BE2C (cell line): Measurements from ENCODE around the gene ADAMTS12.

Source experiments
- DNase-seq: peaks from one replicate; pipeline ENCODE4 v3.0.0-alpha.2; 2020
- H3K27me3 ChIP-seq: fragments of 250-450 bp; sonication (Bioruptor Pico); 2 replicates; pipeline ENCODE4 v1.5.1; 2020; ENCODE audit warnings: mild to moderate bottlenecking
- H3K36me3 ChIP-seq: fragments of 250-450 bp; sonication (Bioruptor Pico); 2 replicates; pipeline ENCODE4 v1.5.1; 2020; ENCODE audit warnings: mild to moderate bottlenecking
- H3K4me1 ChIP-seq: fragments of 250-450 bp; sonication (Bioruptor Pico); 2 replicates; pipeline ENCODE4 v1.5.1; 2020
- H3K4me3 ChIP-seq: 2 replicates; pipeline ENCODE4 v1.5.1; 2011; ENCODE audit warnings: low read depth, low read length
- H3K9me3 ChIP-seq: fragments of 250-450 bp; sonication (Bioruptor Pico); 2 replicates; pipeline ENCODE4 v1.5.1; 2020
- TF ChIP-seq, protein P1 (sequence below): IDR thresholded peaks from 2 replicates; pipeline ENCODE4 v1.5.1; 2012; ENCODE audit warnings: mild to moderate bottlenecking, low read depth, low read length

Gene ADAMTS12

DNA sequence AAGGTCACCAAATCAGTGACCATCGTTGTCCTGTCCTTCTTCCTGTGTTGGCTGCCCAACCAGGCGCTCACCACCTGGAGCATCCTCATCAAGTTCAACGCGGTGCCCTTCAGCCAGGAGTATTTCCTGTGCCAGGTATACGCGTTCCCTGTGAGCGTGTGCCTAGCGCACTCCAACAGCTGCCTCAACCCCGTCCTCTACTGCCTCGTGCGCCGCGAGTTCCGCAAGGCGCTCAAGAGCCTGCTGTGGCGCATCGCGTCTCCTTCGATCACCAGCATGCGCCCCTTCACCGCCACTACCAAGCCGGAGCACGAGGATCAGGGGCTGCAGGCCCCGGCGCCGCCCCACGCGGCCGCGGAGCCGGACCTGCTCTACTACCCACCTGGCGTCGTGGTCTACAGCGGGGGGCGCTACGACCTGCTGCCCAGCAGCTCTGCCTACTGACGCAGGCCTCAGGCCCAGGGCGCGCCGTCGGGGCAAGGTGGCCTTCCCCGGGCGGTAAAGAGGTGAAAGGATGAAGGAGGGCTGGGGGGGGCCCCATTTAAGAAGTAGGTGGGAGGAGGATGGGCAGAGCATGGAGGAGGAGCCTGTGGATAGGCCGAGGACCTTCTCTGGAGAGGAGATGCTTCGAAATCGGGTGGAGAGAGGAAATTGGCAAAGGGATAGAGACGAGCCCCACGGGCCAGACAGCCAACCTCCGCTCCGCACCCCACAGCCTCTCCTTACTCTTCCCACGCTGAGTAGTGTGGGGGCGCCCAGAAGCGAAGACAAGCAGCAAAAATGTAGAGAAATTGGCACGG is 46.1 kb upstream of the ADAMTS12 start:
- Histone ChIP-seq H3K4me3 (no peak overlapping the region), H3K9me3 (no peaks in the 10 kb centered on the region), H3K36me3 (no peaks in the 10 kb centered on the region), H3K27me3 (peaks cover 65% of the 10 kb centered on the region), H3K4me1 (no peaks in the 10 kb centered on the region)
- DNase-seq, result no peak
- TF ChIP-seq, protein P1, sequence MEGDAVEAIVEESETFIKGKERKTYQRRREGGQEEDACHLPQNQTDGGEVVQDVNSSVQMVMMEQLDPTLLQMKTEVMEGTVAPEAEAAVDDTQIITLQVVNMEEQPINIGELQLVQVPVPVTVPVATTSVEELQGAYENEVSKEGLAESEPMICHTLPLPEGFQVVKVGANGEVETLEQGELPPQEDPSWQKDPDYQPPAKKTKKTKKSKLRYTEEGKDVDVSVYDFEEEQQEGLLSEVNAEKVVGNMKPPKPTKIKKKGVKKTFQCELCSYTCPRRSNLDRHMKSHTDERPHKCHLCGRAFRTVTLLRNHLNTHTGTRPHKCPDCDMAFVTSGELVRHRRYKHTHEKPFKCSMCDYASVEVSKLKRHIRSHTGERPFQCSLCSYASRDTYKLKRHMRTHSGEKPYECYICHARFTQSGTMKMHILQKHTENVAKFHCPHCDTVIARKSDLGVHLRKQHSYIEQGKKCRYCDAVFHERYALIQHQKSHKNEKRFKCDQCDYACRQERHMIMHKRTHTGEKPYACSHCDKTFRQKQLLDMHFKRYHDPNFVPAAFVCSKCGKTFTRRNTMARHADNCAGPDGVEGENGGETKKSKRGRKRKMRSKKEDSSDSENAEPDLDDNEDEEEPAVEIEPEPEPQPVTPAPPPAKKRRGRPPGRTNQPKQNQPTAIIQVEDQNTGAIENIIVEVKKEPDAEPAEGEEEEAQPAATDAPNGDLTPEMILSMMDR, result no peak

DNA sequence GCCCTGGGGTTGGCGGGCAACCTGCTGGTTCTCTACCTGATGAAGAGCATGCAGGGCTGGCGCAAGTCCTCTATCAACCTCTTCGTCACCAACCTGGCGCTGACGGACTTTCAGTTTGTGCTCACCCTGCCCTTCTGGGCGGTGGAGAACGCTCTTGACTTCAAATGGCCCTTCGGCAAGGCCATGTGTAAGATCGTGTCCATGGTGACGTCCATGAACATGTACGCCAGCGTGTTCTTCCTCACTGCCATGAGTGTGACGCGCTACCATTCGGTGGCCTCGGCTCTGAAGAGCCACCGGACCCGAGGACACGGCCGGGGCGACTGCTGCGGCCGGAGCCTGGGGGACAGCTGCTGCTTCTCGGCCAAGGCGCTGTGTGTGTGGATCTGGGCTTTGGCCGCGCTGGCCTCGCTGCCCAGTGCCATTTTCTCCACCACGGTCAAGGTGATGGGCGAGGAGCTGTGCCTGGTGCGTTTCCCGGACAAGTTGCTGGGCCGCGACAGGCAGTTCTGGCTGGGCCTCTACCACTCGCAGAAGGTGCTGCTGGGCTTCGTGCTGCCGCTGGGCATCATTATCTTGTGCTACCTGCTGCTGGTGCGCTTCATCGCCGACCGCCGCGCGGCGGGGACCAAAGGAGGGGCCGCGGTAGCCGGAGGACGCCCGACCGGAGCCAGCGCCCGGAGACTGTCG is 45.4 kb upstream of the ADAMTS12 start:
- peaks cover 65% of the 10 kb centered on the region for H3K27me3 ChIP-seq
- H3K9me3 ChIP-seq, result no peaks in the 10 kb centered on the region
- no peaks in the 10 kb centered on the region for H3K4me1 ChIP-seq
- TF ChIP-seq, protein P1, result no peak
- H3K4me3 ChIP-seq, result no peak overlapping the region
- no peaks in the 10 kb centered on the region for H3K36me3 ChIP-seq
- no peak for DNase-seq

DNA sequence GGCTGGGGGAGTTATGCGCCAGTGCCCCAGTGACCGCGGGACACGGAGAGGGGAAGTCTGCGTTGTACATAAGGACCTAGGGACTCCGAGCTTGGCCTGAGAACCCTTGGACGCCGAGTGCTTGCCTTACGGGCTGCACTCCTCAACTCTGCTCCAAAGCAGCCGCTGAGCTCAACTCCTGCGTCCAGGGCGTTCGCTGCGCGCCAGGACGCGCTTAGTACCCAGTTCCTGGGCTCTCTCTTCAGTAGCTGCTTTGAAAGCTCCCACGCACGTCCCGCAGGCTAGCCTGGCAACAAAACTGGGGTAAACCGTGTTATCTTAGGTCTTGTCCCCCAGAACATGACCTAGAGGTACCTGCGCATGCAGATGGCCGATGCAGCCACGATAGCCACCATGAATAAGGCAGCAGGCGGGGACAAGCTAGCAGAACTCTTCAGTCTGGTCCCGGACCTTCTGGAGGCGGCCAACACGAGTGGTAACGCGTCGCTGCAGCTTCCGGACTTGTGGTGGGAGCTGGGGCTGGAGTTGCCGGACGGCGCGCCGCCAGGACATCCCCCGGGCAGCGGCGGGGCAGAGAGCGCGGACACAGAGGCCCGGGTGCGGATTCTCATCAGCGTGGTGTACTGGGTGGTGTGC is 44.7 kb upstream of the ADAMTS12 start, which contains the start of gene RXFP3:
TSS of gene RXFP3 (plus strand) at position 6 of the 636 bp plus-strand sequence. CDS start at position 361, 355 bp downstream.
- Histone ChIP-seq H3K4me3 (no peak within 1 kb of the TSS), H3K4me1 (no peaks in the 10 kb centered on the region), H3K36me3 (no peaks in the 10 kb centered on the region), H3K9me3 (no peaks in the 10 kb centered on the region), H3K27me3 (peaks cover 65% of the 10 kb centered on the region)
- no peak for DNase-seq
- TF ChIP-seq, protein P1, result no peak

DNA sequence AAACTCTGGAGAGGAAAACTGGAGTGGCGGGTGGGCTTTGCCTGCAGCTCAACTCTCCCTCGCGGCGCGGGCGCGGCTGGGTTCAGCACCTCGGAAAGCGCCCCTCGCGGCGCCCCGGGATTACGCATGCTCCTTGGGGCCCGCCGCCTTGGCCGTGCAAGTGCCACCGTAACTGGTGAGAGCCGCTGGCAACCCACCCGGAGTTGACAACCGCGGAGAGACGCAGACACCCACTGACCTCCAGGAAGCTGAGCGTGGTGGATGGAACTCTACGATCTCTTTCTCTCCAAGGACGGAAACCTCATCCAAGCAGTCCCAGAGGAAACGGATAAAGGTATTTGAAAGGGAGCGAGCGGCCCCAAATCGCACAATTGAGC is 44.2 kb upstream of the ADAMTS12 start:
- no peak overlapping the region for H3K4me3 ChIP-seq
- TF ChIP-seq, protein P1, result peak; percentile 18; the same call in 1 of the 2 replicates
- H3K9me3 ChIP-seq, result no peaks in the 10 kb centered on the region
- no peaks in the 10 kb centered on the region for H3K36me3 ChIP-seq
- H3K4me1 ChIP-seq, result no peaks in the 10 kb centered on the region
- H3K27me3 ChIP-seq, result peaks cover 65% of the 10 kb centered on the region
- DNase-seq, result peak; percentile 48

DNA sequence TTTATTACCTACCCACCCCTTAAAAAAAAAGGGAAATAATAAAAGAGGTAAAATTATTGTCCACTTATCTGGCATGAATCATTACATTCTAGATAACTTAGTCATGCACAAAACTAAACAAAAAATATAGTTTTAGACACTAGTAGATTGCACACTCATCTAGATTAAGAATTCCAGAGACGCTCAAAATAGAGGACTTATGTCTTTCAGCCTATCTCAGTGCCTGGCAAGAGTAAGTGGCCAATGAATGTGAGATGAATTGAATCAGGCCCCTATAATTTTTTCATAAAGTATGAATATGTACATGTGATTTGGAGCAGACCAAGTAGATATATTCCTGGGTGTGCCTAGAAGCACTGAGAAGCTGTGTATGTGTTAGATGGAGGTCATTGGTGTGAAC is 42.4 kb upstream of the ADAMTS12 start:
- no peak overlapping the region for H3K4me3 ChIP-seq
- H3K36me3 ChIP-seq, result no peaks in the 10 kb centered on the region
- TF ChIP-seq, protein P1, result no peak
- H3K27me3 ChIP-seq, result peaks cover 59% of the 10 kb centered on the region
- DNase-seq, result no peak
- H3K9me3 ChIP-seq, result no peaks in the 10 kb centered on the region
- H3K4me1 ChIP-seq, result no peaks in the 10 kb centered on the region
